K562 (cell line): Measurements from ENCODE around the gene POU2F1. TPM values are rescaled to one million over a fixed set of nuclear protein-coding genes. Genes with fewer than 3 reads are reported as not detected.
A peak's percentile ranks its signal among the peaks of the same experiment; 100 is the strongest.

ENCODE experiments used
- BRD4 ChIP-seq: fragments of 200-600 bp; sonication (generic); IDR thresholded peaks from 2 replicates; pipeline ENCODE4 v1.6.1; 2017; ENCODE audit warnings: inconsistent platforms
- CEBPB ChIP-seq: fragments of 450-650 bp; IDR thresholded peaks from 2 replicates; pipeline ENCODE4 v1.6.1; 2016; ENCODE audit warnings: missing genetic modification characterization, missing compliant biosample characterization
- CHD1 ChIP-seq: fragments of 200-600 bp; sonication (generic); IDR thresholded peaks from one replicate; pipeline ENCODE4 v1.6.1; 2012; ENCODE audit warnings: mild to moderate bottlenecking, moderate library complexity, low read length, inconsistent platforms
- DPF2 ChIP-seq: fragments of 450-650 bp; IDR thresholded peaks from 2 replicates; pipeline ENCODE4 v1.6.1; 2016
- FOXO4 ChIP-seq: fragments of 450-650 bp; formaldehyde crosslinking; IDR thresholded peaks from 2 replicates; pipeline ENCODE4 v1.4.0; 2020; ENCODE audit warnings: mild to moderate bottlenecking, moderate library complexity
- ILF3 ChIP-seq: fragments of 450-650 bp; IDR thresholded peaks from 2 replicates; pipeline ENCODE4 v1.6.1; 2018; ENCODE audit warnings: antibody characterized with exemption, mild to moderate bottlenecking, moderate library complexity, borderline replicate concordance
- MCM3 ChIP-seq: fragments of 450-650 bp; IDR thresholded peaks from 2 replicates; pipeline ENCODE4 v1.6.1; 2016
- NR2F6 ChIP-seq: fragments of 450-650 bp; formaldehyde crosslinking; IDR thresholded peaks from 2 replicates; pipeline ENCODE4 v1.4.0; 2020; ENCODE audit warnings: mild to moderate bottlenecking
- PHTF2 ChIP-seq: fragments of 250-450 bp; sonication (Bioruptor Pico); IDR thresholded peaks from 2 replicates; pipeline ENCODE4 v1.5.0; 2021; ENCODE audit warnings: mild to moderate bottlenecking
- PRMT5 ChIP-seq: sonication (generic); formaldehyde crosslinking; IDR thresholded peaks from 2 replicates; pipeline ENCODE4 v1.5.0; 2020; ENCODE audit warnings: missing genetic modification reagents
- RB1 ChIP-seq: fragments of 450-650 bp; IDR thresholded peaks from 2 replicates; pipeline ENCODE4 v1.6.1; 2017; ENCODE audit warnings: low read depth, mild to moderate bottlenecking
- RERE ChIP-seq: sonication (generic); formaldehyde crosslinking; IDR thresholded peaks from 2 replicates; pipeline ENCODE4 v1.8.0; 2023; ENCODE audit warnings: missing genetic modification reagents, mild to moderate bottlenecking, borderline replicate concordance
- TAF15 ChIP-seq: fragments of 200-400 bp; formaldehyde crosslinking; IDR thresholded peaks from 2 replicates; pipeline ENCODE4 v1.6.1; 2017; ENCODE audit warnings: mild to moderate bottlenecking, low read depth, low read length, moderate library complexity
- U2AF1 ChIP-seq: fragments of 200-400 bp; formaldehyde crosslinking; optimal IDR thresholded peaks from 2 replicates; pipeline ENCODE3; 2017; ENCODE audit warnings: mild to moderate bottlenecking, low read depth, low read length, moderate library complexity
- ZKSCAN3 ChIP-seq: fragments of 250-450 bp; sonication (Bioruptor Pico); IDR thresholded peaks from 2 replicates; pipeline ENCODE4 v1.4.0; 2020
- ZNF232 ChIP-seq: sonication (generic); formaldehyde crosslinking; IDR thresholded peaks from 2 replicates; pipeline ENCODE4 v1.8.0; 2022; ENCODE audit warnings: mild to moderate bottlenecking, missing genetic modification reagents
- ZNF609 ChIP-seq: sonication (generic); formaldehyde crosslinking; IDR thresholded peaks from 2 replicates; pipeline ENCODE4 v1.8.1; 2023; ENCODE audit warnings: missing genetic modification reagents, mild to moderate bottlenecking, borderline replicate concordance
- ZNF785 ChIP-seq: fragments of 250-450 bp; sonication (Bioruptor Pico); IDR thresholded peaks from 2 replicates; pipeline ENCODE4 v1.4.0; 2020; ENCODE audit warnings: mild to moderate bottlenecking
- ZSCAN32 ChIP-seq: fragments of 450-650 bp; formaldehyde crosslinking; IDR thresholded peaks from 2 replicates; pipeline ENCODE4 v1.4.0; 2020; ENCODE audit warnings: mild to moderate bottlenecking, moderate library complexity
- polyA plus RNA-seq, 8 experiments: library from polyadenylated mRNA; depleted of rRNA in 4 of 8; stranded (reverse) in 5 of 8; unstranded in 3 of 8; fragments of >200 nt; fragmentation: Nextera tagmentation in 2 of 8; fragmentation: Illumina TruSeq in 1 of 8; extraction: Ambion mirVana in 2 of 8; extraction: Trizol in 1 of 8; gene quantifications; 2 replicates each; pipeline versions ENCODE4 v1.2.1 to v1.2.3, GENCODE V29; 2011 to 2014; ENCODE audit warnings: inconsistent platforms in 1 of 8, missing spikeins in 1 of 8
- total RNA-seq, 7 experiments: library from RNA; depleted of rRNA in 6 of 7; stranded (reverse); fragments of >200 nt in 6 of 7; fragmentation: Illumina TruSeq in 2 of 7; extraction: Trizol in 2 of 7; gene quantifications; 2 replicates each; pipeline versions ENCODE4 v1.2.1 to v1.2.3, GENCODE V29; 2011 to 2021; ENCODE audit warnings: low replicate concordance in 1 of 7

Gene POU2F1
- total and polyA plus RNA-seq, 9 of the 15 experiments (the other 6 are each of a cell fraction or from before 2014, with no cell fraction given), result 2.6 to 22.3 (median 8.8) TPM

GRCh38 chr1:167221126-167221737 is 546 bp downstream of the POU2F1 start (continued):
- TF ChIP-seq TAF15 (no peak), FOXO4 (CRISPR knock-in tag) (0 out of 2 replicates have a peak, but pooled peaks have one; percentile 56), ZSCAN32 (CRISPR knock-in tag) (no peak), PHTF2 (CRISPR knock-in tag) (no peak), ZKSCAN3 (CRISPR knock-in tag) (no peak), MCM3 (no peak), BRD4 (no peak), ZNF785 (no peak), RERE (CRISPR knock-in tag) (no peak), RB1 (peak; percentile 70), ZNF232 (CRISPR knock-in tag) (no peak), PRMT5 (CRISPR knock-in tag) (no peak), NR2F6 (CRISPR knock-in tag) (no peak), ILF3 (no peak), CEBPB (tag) (no peak), CHD1 (peak; percentile 13), ZNF609 (CRISPR knock-in tag) (no peak), U2AF1 (no peak), DPF2 (no peak)
